Measurements from ENCODE around the gene TBXT. TPM values are rescaled to one million over a fixed set of nuclear protein-coding genes. Genes with fewer than 3 reads are reported as not detected.

TBXT gene
- total RNA-seq, 1 donor from 2014 or later, result not detected

DNA sequence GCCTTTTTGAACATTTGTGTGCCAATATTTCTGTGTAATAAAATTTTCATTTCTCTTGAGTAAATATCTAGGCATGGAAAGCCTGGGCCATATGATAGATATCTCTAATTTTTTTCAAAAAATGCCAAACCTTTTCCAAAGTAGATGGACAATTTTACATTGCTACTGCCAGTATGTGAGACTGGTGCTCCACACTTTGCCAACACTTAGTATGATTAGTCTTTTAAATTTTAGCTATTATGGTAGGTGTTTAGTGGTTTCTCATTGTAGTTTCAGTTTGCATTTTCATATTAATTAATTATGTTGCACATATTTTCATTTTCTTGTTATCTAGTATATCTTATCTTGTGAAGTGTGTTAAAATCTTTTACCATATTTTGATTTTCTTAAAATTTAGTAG, 52.0 kb downstream of the TBXT start:
- Mint-ChIP-seq H3K36me3 (ENCODE audit: low read depth) (no peaks in the 10 kb centered on the region), H3K9me3 (peaks cover 5% of the 10 kb centered on the region), H3K27me3 (no peaks in the 10 kb centered on the region), H3K27ac (no peak overlapping the region), H3K4me3 (no peak overlapping the region), H3K4me1 (no peaks in the 10 kb centered on the region)
- DNase-seq, result no peak
- intact Hi-C loops (cut with micrococcal nuclease), result no loop called here

DNA sequence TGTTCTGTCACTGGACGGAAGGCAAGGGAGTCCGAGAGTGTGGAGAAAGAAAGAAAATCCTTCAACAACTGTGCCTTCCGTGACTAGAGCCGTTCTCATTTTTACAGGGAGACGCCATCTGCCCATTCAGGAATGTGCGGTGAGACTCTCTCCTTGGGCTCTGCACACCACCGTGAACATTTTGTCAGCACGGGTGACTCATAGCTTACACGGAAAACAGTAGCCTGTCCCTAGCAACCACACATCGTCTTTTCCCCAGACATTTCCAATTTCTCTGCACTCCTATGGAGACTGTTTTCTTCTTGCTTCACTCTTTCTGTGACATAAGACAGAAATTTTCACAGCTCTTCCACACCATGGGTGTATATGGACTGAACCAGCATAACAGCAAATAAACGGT, 55.1 kb downstream of the TBXT start:
- Mint-ChIP-seq H3K36me3 (ENCODE audit: low read depth) (no peaks in the 10 kb centered on the region), H3K4me3 (no peak overlapping the region), H3K27me3 (peaks cover 4% of the 10 kb centered on the region), H3K4me1 (no peaks in the 10 kb centered on the region), H3K9me3 (peaks cover 5% of the 10 kb centered on the region), H3K27ac (no peak overlapping the region)
- intact Hi-C loops (cut with micrococcal nuclease), result no loop called here
- DNase-seq, result peak; percentile 32

DNA sequence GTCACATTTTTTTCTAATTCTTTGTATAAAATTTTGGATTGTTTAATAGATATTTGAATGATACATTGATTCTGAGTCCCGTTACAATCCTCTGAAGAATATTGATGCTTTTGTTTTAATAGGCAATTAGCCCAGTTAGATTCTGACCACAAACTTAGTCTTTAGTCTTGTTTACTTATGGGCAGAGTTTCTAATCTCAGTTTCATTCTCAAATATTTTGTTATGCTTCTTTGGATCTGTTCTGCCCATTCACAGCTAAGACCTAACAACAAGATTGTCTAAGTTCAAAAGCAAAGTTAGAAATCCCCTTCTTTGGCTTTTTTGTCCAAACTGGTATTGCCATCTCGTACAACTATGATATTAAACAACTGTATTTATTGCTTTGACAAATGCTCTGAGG, 58.0 kb downstream of the TBXT start:
- no peaks in the 10 kb centered on the region for H3K36me3 Mint-ChIP-seq (ENCODE audit: low read depth)
- H3K27ac Mint-ChIP-seq, result no peak overlapping the region
- peaks cover 2% of the 10 kb centered on the region for H3K4me1 Mint-ChIP-seq
- no peak overlapping the region for H3K4me3 Mint-ChIP-seq
- peaks cover 4% of the 10 kb centered on the region for H3K27me3 Mint-ChIP-seq
- intact Hi-C loops (cut with micrococcal nuclease), result no loop called here
- no peak for DNase-seq
- no peaks in the 10 kb centered on the region for H3K9me3 Mint-ChIP-seq

Other genes starting within 250 kb of the TBXT start
- not detected in 2 replicates for gene PRR18, start 140.5 kb upstream of the TBXT start, total RNA-seq
- gene SFT2D1, start 174.7 kb upstream of the TBXT start, total RNA-seq, result 56.9 and 61.2 TPM in 2 replicates
- 17.1 and 18.1 TPM in 2 replicates for gene MPC1, start 215.1 kb upstream of the TBXT start, total RNA-seq